ENCODE measurements around the gene ZNF438. TPM values are rescaled to one million over a fixed set of nuclear protein-coding genes. Genes with fewer than 3 reads are reported as not detected.

The ZNF438 gene
- total RNA-seq, 1 donor, result 4.3 TPM

GRCh38 chr10:30855131-30855530, 176.5 kb downstream of the ZNF438 start:
- Histone ChIP-seq H3K4me1 (ENCODE audit: insufficient read depth, low read length) (peaks cover 13% of the 10 kb centered on the region), H3K27ac (ENCODE audit: low read depth, low read length) (no peak overlapping the region), H3K27me3 (ENCODE audit: insufficient read depth, low read length) (no peaks in the 10 kb centered on the region), H2AFZ (ENCODE audit: low read length) (no peak overlapping the region), H4K20me1 (ENCODE audit: insufficient read depth, low read length) (no peaks in the 10 kb centered on the region), H3K36me3 (ENCODE audit: insufficient read depth, low read length) (no peaks in the 10 kb centered on the region), H3K4me3 (ENCODE audit: insufficient read depth, low read length) (no peak overlapping the region), H3K79me2 (ENCODE audit: insufficient read depth, low read length) (no peaks in the 10 kb centered on the region), H3K4me2 (ENCODE audit: insufficient read depth, low read length) (no peak overlapping the region), H3K9me3 (ENCODE audit: low read depth, low read length) (no peaks in the 10 kb centered on the region)
- TF ChIP-seq CTCF (IDR thresholded peaks at IDR 0.05; ENCODE audit: extremely low read depth, low read depth, low read length), result no peak
- no peak for DNase-seq (ENCODE audit: insufficient read length, low spot score, missing footprints)

GRCh38 chr10:30854656-30855055, 177.0 kb downstream of the ZNF438 start:
- Histone ChIP-seq H3K79me2 (ENCODE audit: insufficient read depth, low read length) (no peaks in the 10 kb centered on the region), H3K4me1 (ENCODE audit: insufficient read depth, low read length) (peaks cover 13% of the 10 kb centered on the region), H4K20me1 (ENCODE audit: insufficient read depth, low read length) (no peaks in the 10 kb centered on the region), H3K36me3 (ENCODE audit: insufficient read depth, low read length) (no peaks in the 10 kb centered on the region), H3K4me2 (ENCODE audit: insufficient read depth, low read length) (no peak overlapping the region), H2AFZ (ENCODE audit: low read length) (no peak overlapping the region), H3K27me3 (ENCODE audit: insufficient read depth, low read length) (no peaks in the 10 kb centered on the region), H3K4me3 (ENCODE audit: insufficient read depth, low read length) (no peak overlapping the region), H3K9me3 (ENCODE audit: low read depth, low read length) (no peaks in the 10 kb centered on the region), H3K27ac (ENCODE audit: low read depth, low read length) (no peak overlapping the region)
- no peak for DNase-seq (ENCODE audit: insufficient read length, low spot score, missing footprints)
- no peak for TF ChIP-seq CTCF (IDR thresholded peaks at IDR 0.05; ENCODE audit: extremely low read depth, low read depth, low read length)

GRCh38 chr10:30853066-30853465, 178.6 kb downstream of the ZNF438 start:
- DNase-seq (ENCODE audit: insufficient read length, low spot score, missing footprints), result no peak
- Histone ChIP-seq H3K4me1 (ENCODE audit: insufficient read depth, low read length) (peaks cover 7% of the 10 kb centered on the region), H4K20me1 (ENCODE audit: insufficient read depth, low read length) (no peaks in the 10 kb centered on the region), H3K36me3 (ENCODE audit: insufficient read depth, low read length) (no peaks in the 10 kb centered on the region), H3K4me3 (ENCODE audit: insufficient read depth, low read length) (no peak overlapping the region), H3K4me2 (ENCODE audit: insufficient read depth, low read length) (no peak overlapping the region), H3K9me3 (ENCODE audit: low read depth, low read length) (no peaks in the 10 kb centered on the region), H2AFZ (ENCODE audit: low read length) (no peak overlapping the region), H3K27me3 (ENCODE audit: insufficient read depth, low read length) (no peaks in the 10 kb centered on the region), H3K79me2 (ENCODE audit: insufficient read depth, low read length) (no peaks in the 10 kb centered on the region), H3K27ac (ENCODE audit: low read depth, low read length) (no peak overlapping the region)
- TF ChIP-seq CTCF (IDR thresholded peaks at IDR 0.05; ENCODE audit: extremely low read depth, low read depth, low read length), result no peak

- Histone ChIP-seq H3K79me2 (ENCODE audit: insufficient read depth, low read length) (no peaks in the 10 kb centered on the region), H3K27me3 (ENCODE audit: insufficient read depth, low read length) (no peaks in the 10 kb centered on the region), H3K4me3 (ENCODE audit: insufficient read depth, low read length) (no peak overlapping the region), H2AFZ (ENCODE audit: low read length) (no peak overlapping the region), H3K36me3 (ENCODE audit: insufficient read depth, low read length) (no peaks in the 10 kb centered on the region), H3K27ac (ENCODE audit: low read depth, low read length) (no peak overlapping the region), H4K20me1 (ENCODE audit: insufficient read depth, low read length) (no peaks in the 10 kb centered on the region), H3K9me3 (ENCODE audit: low read depth, low read length) (no peaks in the 10 kb centered on the region), H3K4me2 (ENCODE audit: insufficient read depth, low read length) (no peak overlapping the region), H3K4me1 (ENCODE audit: insufficient read depth, low read length) (no peaks in the 10 kb centered on the region)
- DNase-seq (ENCODE audit: insufficient read length, low spot score, missing footprints), result no peak
- no peak for TF ChIP-seq CTCF (IDR thresholded peaks at IDR 0.05; ENCODE audit: extremely low read depth, low read depth, low read length)
Measured at GRCh38 chr10:30850776-30851175, 180.9 kb downstream of the ZNF438 start.

Measured in osteoblast (primary cell).